A673 (cell line): ENCODE results near the gene MAP3K7CL. TPM values are rescaled to one million over a fixed set of nuclear protein-coding genes. Genes with fewer than 3 reads are reported as not detected.

Experiments
- BruUV-seq: library from RNA; stranded (reverse); fragments of 400-500 nt; replicated peaks from 2 replicates; lab custom pipeline; 2021; lab: Mats Ljungman, UMichigan
- CTCF ChIA-PET: fragments of 300-600 bp; sonication (Branson Sonifier 250); formaldehyde crosslinking; loops from one replicate; lab custom pipeline; 2022; ENCODE audit warnings: antibody characterized with exemption; lab: Charles Lee
- POLR2A ChIA-PET: fragments of 300-600 bp; sonication (Branson Sonifier 250); formaldehyde crosslinking; loops from one replicate; lab custom pipeline; 2022; ENCODE audit warnings: antibody characterized with exemption; ENCODE audit not compliant: low non-redundant PET; lab: Charles Lee
- DNase-seq: peaks from one replicate; pipeline ENCODE4 v3.0.0-alpha.2; 2015; ENCODE audit warnings: low spot score
- H3K27ac ChIP-seq: fragments of 200-600 bp; sonication (generic); 2 replicates; pipeline ENCODE4 v1.5.1; 2016; ENCODE audit warnings: mixed run types, low read depth, mild to moderate bottlenecking, mixed read lengths, antibody characterized with exemption, low read length; ENCODE audit not compliant: poor library complexity, severe bottlenecking
- H3K27me3 ChIP-seq: fragments of 200-600 bp; sonication (generic); replicated peaks from 2 replicates; pipeline ENCODE4 v1.6.1; 2017; ENCODE audit warnings: mixed run types, low read depth, mild to moderate bottlenecking, mixed read lengths, antibody characterized with exemption, low read length; ENCODE audit not compliant: insufficient read depth, poor library complexity
- H3K36me3 ChIP-seq: fragments of 200-600 bp; sonication (generic); 2 replicates; pipeline ENCODE4 v1.6.1; 2016; ENCODE audit warnings: mixed run types, mild to moderate bottlenecking, mixed read lengths, antibody characterized with exemption, low read length; ENCODE audit not compliant: insufficient read depth, poor library complexity, severe bottlenecking
- H3K4me1 ChIP-seq: fragments of 200-600 bp; sonication (generic); 2 replicates; pipeline ENCODE4 v1.6.1; 2017; ENCODE audit warnings: mixed run types, mild to moderate bottlenecking, mixed read lengths, antibody characterized with exemption, low read length; ENCODE audit not compliant: insufficient read depth, poor library complexity, severe bottlenecking
- H3K4me3 ChIP-seq: fragments of 200-600 bp; sonication (generic); 2 replicates; pipeline ENCODE4 v1.5.1; 2016; ENCODE audit warnings: low read depth, mixed run types, mild to moderate bottlenecking, mixed read lengths, low read length; ENCODE audit not compliant: poor library complexity, severe bottlenecking
- H3K9me3 ChIP-seq: fragments of 200-600 bp; sonication (generic); 2 replicates; pipeline ENCODE4 v1.6.1; 2016; ENCODE audit warnings: mixed run types, low read depth, mild to moderate bottlenecking, mixed read lengths, antibody characterized with exemption, low read length; ENCODE audit not compliant: poor library complexity, severe bottlenecking
- CTCF ChIP-seq: fragments of 300-800, 200-600 bp; sonication (generic); conservative IDR thresholded peaks from 2 replicates; pipeline ENCODE4 v1.5.1; 2017; ENCODE audit warnings: low read depth, mild to moderate bottlenecking, antibody characterized with exemption, low read length, moderate library complexity, mixed read lengths
- EZH2 ChIP-seq: fragments of 200-600 bp; sonication (generic); IDR thresholded peaks from 2 replicates; pipeline ENCODE4 v1.6.1; 2017; ENCODE audit warnings: borderline replicate concordance, low read depth, mild to moderate bottlenecking, mixed read lengths, antibody characterized with exemption, low read length; ENCODE audit not compliant: poor library complexity, severe bottlenecking
- intact Hi-C: fragments of 100-400 bp; cut with micrococcal nuclease; formaldehyde crosslinking; loops from one replicate; pipeline ENCODE4 v1.10.0; 2022; ENCODE audit not compliant: unreplicated experiment
- total RNA-seq: library from RNA; stranded (reverse); gene quantifications from 2 replicates; pipeline ENCODE4 v1.2.3, GENCODE V29; 2021

The MAP3K7CL gene
- total RNA-seq, 1 experiment from 2014 or later = 2.2 TPM

GRCh38 chr21:29092102-29092959, 38.1 kb upstream of the MAP3K7CL start:
- DNase-seq = no peak
- Histone ChIP-seq H3K4me3 (no peak overlapping the region), H3K27ac (no peak overlapping the region), H3K36me3 (no peaks in the 10 kb centered on the region), H3K9me3 (no peaks in the 10 kb centered on the region), H3K27me3 (no peaks in the 10 kb centered on the region), H3K4me1 (peaks cover 14% of the 10 kb centered on the region)
- no TSS peak for BruUV-seq
- POLR2A ChIA-PET = no interaction called here
- intact Hi-C loops = loop anchor here (5.0 to 10.0 kb wide), 3 partner anchors 70 to 755 kb away; no protein-coding TSS in a partner anchor
- CTCF ChIA-PET = no interaction called here
- TF ChIP-seq CTCF (0 out of 2 replicates have a peak, but pooled peaks have one; percentile 32), EZH2 (no peak)

GRCh38 chr21:29096218-29097015, 34.0 kb upstream of the MAP3K7CL start:
- intact Hi-C loops = loop anchor here (10.0 kb wide), 1 partner anchor 248 kb away; no protein-coding TSS in a partner anchor

More at GRCh38 chr21:29096218-29097015, 34.0 kb upstream of the MAP3K7CL start:
- H3K27me3 ChIP-seq = no peaks in the 10 kb centered on the region
- BruUV-seq = no TSS peak
- H3K4me3 ChIP-seq = no peak overlapping the region
- no peaks in the 10 kb centered on the region for H3K9me3 ChIP-seq
- ChIA-PET CTCF (no interaction called here), POLR2A (no interaction called here)
- H3K4me1 ChIP-seq = peaks cover 7% of the 10 kb centered on the region
- DNase-seq = no peak
- TF ChIP-seq EZH2 = no peak
- no peak for TF ChIP-seq CTCF
- no peak overlapping the region for H3K27ac ChIP-seq
- no peaks in the 10 kb centered on the region for H3K36me3 ChIP-seq
